Measurements from ENCODE around the gene CUBN.

CUBN gene

DNA sequence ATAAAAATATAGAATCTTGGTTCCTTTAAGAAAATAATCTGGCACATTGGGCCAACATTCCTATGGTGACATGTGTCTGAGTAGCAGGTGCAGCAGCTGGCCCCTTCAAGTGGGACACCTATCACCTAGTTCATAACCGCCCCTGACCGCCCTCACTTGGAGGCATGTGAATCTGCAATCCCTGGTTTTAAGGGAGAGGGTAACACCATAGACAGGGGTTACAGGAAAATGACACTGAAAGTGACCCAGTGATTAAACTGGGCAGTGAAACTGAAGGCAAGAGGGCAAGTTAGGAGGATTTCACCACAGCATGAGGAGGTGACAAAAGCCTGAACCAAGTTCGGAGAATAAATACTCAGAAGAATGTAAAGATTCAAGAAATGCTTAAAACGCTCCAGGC, 313.4 kb downstream of the CUBN start:
- no peak overlapping the region for H3K9ac ChIP-seq
- H3K4me1 ChIP-seq, result peaks cover 5% of the 10 kb centered on the region
- no peaks in the 10 kb centered on the region for H3K27me3 ChIP-seq (ENCODE audit: control insufficient read depth, insufficient read depth, low read length)
- H3K36me3 ChIP-seq (ENCODE audit: control insufficient read depth, insufficient read depth, low read length), result no peaks in the 10 kb centered on the region
- peak overlapping the region; percentile 91 for H3K4me3 ChIP-seq (ENCODE audit: low read depth, low read length)
- TF ChIP-seq, protein P1, sequence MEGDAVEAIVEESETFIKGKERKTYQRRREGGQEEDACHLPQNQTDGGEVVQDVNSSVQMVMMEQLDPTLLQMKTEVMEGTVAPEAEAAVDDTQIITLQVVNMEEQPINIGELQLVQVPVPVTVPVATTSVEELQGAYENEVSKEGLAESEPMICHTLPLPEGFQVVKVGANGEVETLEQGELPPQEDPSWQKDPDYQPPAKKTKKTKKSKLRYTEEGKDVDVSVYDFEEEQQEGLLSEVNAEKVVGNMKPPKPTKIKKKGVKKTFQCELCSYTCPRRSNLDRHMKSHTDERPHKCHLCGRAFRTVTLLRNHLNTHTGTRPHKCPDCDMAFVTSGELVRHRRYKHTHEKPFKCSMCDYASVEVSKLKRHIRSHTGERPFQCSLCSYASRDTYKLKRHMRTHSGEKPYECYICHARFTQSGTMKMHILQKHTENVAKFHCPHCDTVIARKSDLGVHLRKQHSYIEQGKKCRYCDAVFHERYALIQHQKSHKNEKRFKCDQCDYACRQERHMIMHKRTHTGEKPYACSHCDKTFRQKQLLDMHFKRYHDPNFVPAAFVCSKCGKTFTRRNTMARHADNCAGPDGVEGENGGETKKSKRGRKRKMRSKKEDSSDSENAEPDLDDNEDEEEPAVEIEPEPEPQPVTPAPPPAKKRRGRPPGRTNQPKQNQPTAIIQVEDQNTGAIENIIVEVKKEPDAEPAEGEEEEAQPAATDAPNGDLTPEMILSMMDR (IDR thresholded peaks at IDR 0.05), result no peak
- H3K4me2 ChIP-seq (ENCODE audit: low read length), result peak overlapping the region; percentile 98
- peaks cover 15% of the 10 kb centered on the region for H3K79me2 ChIP-seq
- H3K27ac ChIP-seq, result no peak overlapping the region
- H3K9me3 ChIP-seq (ENCODE audit: control insufficient read depth, low read length), result no peaks in the 10 kb centered on the region
- no peak overlapping the region for H2AFZ ChIP-seq

DNA sequence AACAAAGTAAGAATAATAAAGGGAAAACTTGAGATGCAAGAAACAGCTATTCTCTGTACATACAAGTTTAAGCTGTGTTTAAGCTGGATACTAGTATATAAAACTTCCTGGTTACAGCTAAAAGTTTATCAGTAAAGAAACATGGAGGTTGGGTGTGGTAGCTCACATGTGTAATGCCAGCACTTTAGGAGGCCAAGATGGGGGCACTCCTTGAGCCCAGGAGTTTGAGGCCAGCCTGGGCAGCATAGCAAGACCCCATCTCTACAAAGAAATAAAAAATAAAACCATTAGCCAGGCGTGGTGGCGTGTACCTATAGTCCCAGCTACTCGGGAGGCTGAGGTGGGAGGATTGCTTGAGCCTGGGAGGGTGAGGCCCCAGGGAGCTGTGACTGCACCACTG, 315.6 kb downstream of the CUBN start:
- H3K9me3 ChIP-seq (ENCODE audit: control insufficient read depth, low read length), result no peaks in the 10 kb centered on the region
- TF ChIP-seq, protein P1 (IDR thresholded peaks at IDR 0.05), result no peak
- H3K27ac ChIP-seq, result no peak overlapping the region
- no peak overlapping the region for H3K4me2 ChIP-seq (ENCODE audit: low read length)
- no peaks in the 10 kb centered on the region for H3K36me3 ChIP-seq (ENCODE audit: control insufficient read depth, insufficient read depth, low read length)
- H3K79me2 ChIP-seq, result peaks cover 21% of the 10 kb centered on the region
- no peak overlapping the region for H3K4me3 ChIP-seq (ENCODE audit: low read depth, low read length)
- H3K27me3 ChIP-seq (ENCODE audit: control insufficient read depth, insufficient read depth, low read length), result no peaks in the 10 kb centered on the region
- no peak overlapping the region for H3K9ac ChIP-seq
- H2AFZ ChIP-seq, result no peak overlapping the region
- peaks cover 5% of the 10 kb centered on the region for H3K4me1 ChIP-seq

DNA sequence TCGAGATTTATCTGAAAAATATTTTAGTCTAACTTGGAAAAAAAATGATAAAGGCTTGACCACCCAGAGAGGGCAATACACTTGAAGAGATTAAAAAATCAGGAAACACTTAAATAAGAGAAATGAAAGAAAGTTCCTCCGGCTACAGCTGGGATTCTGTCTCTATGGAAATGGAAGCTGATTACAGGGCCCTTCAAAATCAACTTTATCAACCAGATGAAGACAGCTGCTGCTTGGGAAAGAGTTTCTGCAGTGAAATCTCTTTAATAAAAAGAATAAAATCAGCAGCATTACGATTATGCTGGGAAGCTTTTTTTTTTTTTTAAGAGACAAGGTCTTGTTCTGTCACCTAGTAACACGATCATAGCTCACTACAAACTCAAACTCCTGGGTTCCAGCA, 316.9 kb downstream of the CUBN start:
- Histone ChIP-seq H2AFZ (no peak overlapping the region), H3K79me2 (peaks cover 21% of the 10 kb centered on the region), H3K27me3 (ENCODE audit: control insufficient read depth, insufficient read depth, low read length) (no peaks in the 10 kb centered on the region), H3K9ac (no peak overlapping the region), H3K9me3 (ENCODE audit: control insufficient read depth, low read length) (no peaks in the 10 kb centered on the region), H3K4me3 (ENCODE audit: low read depth, low read length) (no peak overlapping the region), H3K36me3 (ENCODE audit: control insufficient read depth, insufficient read depth, low read length) (no peaks in the 10 kb centered on the region), H3K4me2 (ENCODE audit: low read length) (no peak overlapping the region), H3K4me1 (peaks cover 3% of the 10 kb centered on the region), H3K27ac (no peak overlapping the region)
- TF ChIP-seq, protein P1 (IDR thresholded peaks at IDR 0.05), result no peak

DNA sequence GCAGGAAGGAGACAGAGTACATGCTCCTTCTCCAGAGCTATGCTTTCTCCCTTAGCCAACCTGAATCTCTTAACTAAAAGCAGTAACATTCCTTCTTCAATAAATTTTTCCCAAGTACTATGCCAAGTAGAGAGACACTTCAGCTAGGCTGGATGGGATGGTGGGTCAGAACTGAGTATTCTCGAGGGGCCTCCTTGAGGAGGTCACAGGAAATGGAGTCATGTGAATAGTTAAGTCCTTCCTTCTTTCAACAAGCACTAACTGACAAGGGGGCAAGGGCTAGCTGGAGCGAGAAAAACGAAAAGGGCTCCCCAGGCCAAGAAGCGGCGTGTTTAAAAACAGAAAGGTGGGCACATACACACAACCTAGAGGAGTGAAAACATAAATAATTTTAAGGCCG, 317.8 kb downstream of the CUBN start:
- Histone ChIP-seq H3K4me2 (ENCODE audit: low read length) (no peak overlapping the region), H3K4me3 (ENCODE audit: low read depth, low read length) (no peak overlapping the region), H3K27me3 (ENCODE audit: control insufficient read depth, insufficient read depth, low read length) (no peaks in the 10 kb centered on the region), H2AFZ (no peak overlapping the region), H3K4me1 (peaks cover 3% of the 10 kb centered on the region), H3K36me3 (ENCODE audit: control insufficient read depth, insufficient read depth, low read length) (no peaks in the 10 kb centered on the region), H3K79me2 (peaks cover 16% of the 10 kb centered on the region), H3K9ac (no peak overlapping the region), H3K9me3 (ENCODE audit: control insufficient read depth, low read length) (no peaks in the 10 kb centered on the region), H3K27ac (no peak overlapping the region)
- TF ChIP-seq, protein P1 (IDR thresholded peaks at IDR 0.05), result no peak

DNA sequence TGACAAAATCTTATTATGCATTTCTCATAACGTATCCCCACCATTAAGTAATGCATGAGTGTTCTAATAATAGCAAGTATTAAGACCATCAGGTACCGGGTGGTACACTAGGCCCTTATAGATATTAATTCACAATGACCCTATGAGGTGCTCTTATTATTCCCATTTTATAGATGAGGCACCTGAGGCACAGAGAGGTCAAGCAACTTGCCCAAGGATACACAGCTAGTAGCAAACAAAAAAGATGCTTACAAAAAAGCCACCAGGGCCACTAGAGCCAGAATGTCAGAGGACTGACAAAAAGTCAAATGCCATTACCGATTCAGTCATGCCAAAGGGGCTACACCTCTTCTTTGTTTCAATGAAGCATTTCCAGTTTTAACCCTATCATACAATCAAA, 318.3 kb downstream of the CUBN start:
- Histone ChIP-seq H3K4me1 (peaks cover 3% of the 10 kb centered on the region), H3K4me3 (ENCODE audit: low read depth, low read length) (no peak overlapping the region), H3K36me3 (ENCODE audit: control insufficient read depth, insufficient read depth, low read length) (no peaks in the 10 kb centered on the region), H3K4me2 (ENCODE audit: low read length) (no peak overlapping the region), H3K79me2 (peaks cover 16% of the 10 kb centered on the region), H3K27me3 (ENCODE audit: control insufficient read depth, insufficient read depth, low read length) (no peaks in the 10 kb centered on the region), H2AFZ (no peak overlapping the region), H3K27ac (no peak overlapping the region), H3K9me3 (ENCODE audit: control insufficient read depth, low read length) (no peaks in the 10 kb centered on the region), H3K9ac (no peak overlapping the region)
- TF ChIP-seq, protein P1 (IDR thresholded peaks at IDR 0.05), result no peak

Data from parathyroid adenoma (tissue), 2 donors.